ENCODE measurements around the gene YEATS2. TPM values are rescaled to one million over a fixed set of nuclear protein-coding genes. Genes with fewer than 3 reads are reported as not detected.
"Not testable (repeated sequence)": the region's sequence is repeated elsewhere in the genome, so short reads cannot be mapped to it uniquely, and the experiment has no call there.

YEATS2 gene
- total RNA-seq, 6 experiments from 2014 or later, result 19.0 to 24.6 (median 20.7) TPM

GRCh38 chr3:183734750-183735494 is 37.3 kb downstream of the YEATS2 start:
- H3K27me3 Mint-ChIP-seq (ENCODE audit: insufficient read depth), result no peaks in the 10 kb centered on the region
- H3K9me3 Mint-ChIP-seq, result no peaks in the 10 kb centered on the region
- H3K4me3 Mint-ChIP-seq, result no peak overlapping the region
- H3K36me3 Mint-ChIP-seq (ENCODE audit: low read depth), result peaks cover 54% of the 10 kb centered on the region
- DNase-seq, result no peak
- peaks cover 24% of the 10 kb centered on the region for H3K4me1 Mint-ChIP-seq (ENCODE audit: low read depth)
- TF ChIP-seq CTCF (IDR thresholded peaks at IDR 0.05), result no peak
- H3K27ac Mint-ChIP-seq, result peak overlapping the region; percentile 59

- no peaks in the 10 kb centered on the region for H3K9me3 Mint-ChIP-seq
- DNase-seq, result no peak
- no peaks in the 10 kb centered on the region for H3K27me3 Mint-ChIP-seq (ENCODE audit: insufficient read depth)
- H3K36me3 Mint-ChIP-seq (ENCODE audit: low read depth), result peaks cover 54% of the 10 kb centered on the region
- no peak overlapping the region for H3K4me3 Mint-ChIP-seq
- TF ChIP-seq CTCF (IDR thresholded peaks at IDR 0.05), result no peak
- no peak overlapping the region for H3K27ac Mint-ChIP-seq
- peaks cover 24% of the 10 kb centered on the region for H3K4me1 Mint-ChIP-seq (ENCODE audit: low read depth)
These were observed 39.5 kb downstream of the YEATS2 start for GRCh38 chr3:183737116-183737515.

- Mint-ChIP-seq H3K36me3 (ENCODE audit: low read depth) (peaks cover 52% of the 10 kb centered on the region), H3K4me1 (ENCODE audit: low read depth) (peaks cover 23% of the 10 kb centered on the region)
- not testable (repeated sequence) for H3K27ac Mint-ChIP-seq; H3K27me3 Mint-ChIP-seq (ENCODE audit: insufficient read depth); H3K4me3 Mint-ChIP-seq; H3K9me3 Mint-ChIP-seq; DNase-seq
These were observed 42.6 kb downstream of the YEATS2 start for GRCh38 chr3:183740154-183740553.

GRCh38 chr3:183743231-183743630 is 45.6 kb downstream of the YEATS2 start:
- Mint-ChIP-seq H3K9me3 (peaks cover 7% of the 10 kb centered on the region; the same call in 1 of the 2 replicates), H3K4me1 (ENCODE audit: low read depth) (peaks cover 19% of the 10 kb centered on the region), H3K27me3 (ENCODE audit: insufficient read depth) (peaks cover 1% of the 10 kb centered on the region; the same call in 1 of the 2 replicates), H3K27ac (no peak overlapping the region), H3K4me3 (no peak overlapping the region), H3K36me3 (ENCODE audit: low read depth) (peaks cover 37% of the 10 kb centered on the region)
- no peak for TF ChIP-seq CTCF (IDR thresholded peaks at IDR 0.05)
- DNase-seq, result no peak

GRCh38 chr3:183745300-183746098 is 47.9 kb downstream of the YEATS2 start:
- H3K9me3 Mint-ChIP-seq, result peaks cover 7% of the 10 kb centered on the region; the same call in 1 of the 2 replicates
- peak overlapping the region; percentile 18; the same call in 1 of the 2 replicates for H3K4me3 Mint-ChIP-seq
- DNase-seq, result peak; percentile 3
- no peak for TF ChIP-seq CTCF (IDR thresholded peaks at IDR 0.05)
- H3K4me1 Mint-ChIP-seq (ENCODE audit: low read depth), result peaks cover 19% of the 10 kb centered on the region
- H3K36me3 Mint-ChIP-seq (ENCODE audit: low read depth), result peaks cover 44% of the 10 kb centered on the region
- H3K27me3 Mint-ChIP-seq (ENCODE audit: insufficient read depth), result peaks cover 1% of the 10 kb centered on the region; the same call in 1 of the 2 replicates
- H3K27ac Mint-ChIP-seq, result peak overlapping the region; percentile 36

GRCh38 chr3:183754052-183754451 is 56.5 kb downstream of the YEATS2 start:
- Mint-ChIP-seq H3K9me3 (no peaks in the 10 kb centered on the region), H3K27me3 (ENCODE audit: insufficient read depth) (peaks cover 3% of the 10 kb centered on the region; the same call in 1 of the 2 replicates), H3K27ac (no peak overlapping the region), H3K36me3 (ENCODE audit: low read depth) (peaks cover 41% of the 10 kb centered on the region), H3K4me1 (ENCODE audit: low read depth) (no peaks in the 10 kb centered on the region), H3K4me3 (no peak overlapping the region)
- no peak for DNase-seq
- no peak for TF ChIP-seq CTCF (IDR thresholded peaks at IDR 0.05)

Data from HFFc6 (cell line).